GM19455 (cell line): ENCODE measurements around the gene PRR18.

Experiments
- ATAC-seq: cut with Tn5 transposase; IDR thresholded peaks from one replicate; pipeline ENCODE4 v1.9.1; 2021; ENCODE audit not compliant: unreplicated experiment

PRR18 gene

GRCh38 chr6:166306378-166307081 lies 1.7 kb downstream of the PRR18 start:
- ATAC-seq: no peak

DNA sequence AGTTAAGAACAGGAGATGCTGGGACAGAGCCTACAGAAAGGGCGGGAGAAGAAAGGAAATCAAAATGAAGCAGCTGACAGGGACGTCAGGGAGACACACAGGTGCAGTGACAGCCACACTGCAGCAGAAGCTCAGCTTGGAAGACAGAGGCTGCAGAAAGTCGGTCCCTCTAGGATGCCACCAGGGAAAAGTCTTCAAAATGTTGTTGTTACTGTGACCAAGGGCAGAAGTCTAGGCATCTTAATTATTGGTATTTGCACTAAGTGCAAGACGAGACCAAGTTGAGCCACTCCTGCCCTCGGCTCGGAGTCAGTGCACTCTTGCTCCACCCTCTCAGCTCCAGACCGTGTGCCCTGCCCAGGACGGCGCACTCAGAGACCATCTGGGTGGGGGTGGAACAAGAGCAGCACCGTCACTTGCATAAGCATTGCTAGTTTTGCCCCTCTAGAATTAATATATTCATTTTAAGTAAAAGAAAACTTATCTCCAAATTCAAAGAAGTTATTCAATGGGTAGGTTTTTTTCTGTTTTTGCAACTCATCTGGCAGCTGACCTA lies 2.6 kb downstream of the PRR18 start:
- ATAC-seq: no peak

DNA sequence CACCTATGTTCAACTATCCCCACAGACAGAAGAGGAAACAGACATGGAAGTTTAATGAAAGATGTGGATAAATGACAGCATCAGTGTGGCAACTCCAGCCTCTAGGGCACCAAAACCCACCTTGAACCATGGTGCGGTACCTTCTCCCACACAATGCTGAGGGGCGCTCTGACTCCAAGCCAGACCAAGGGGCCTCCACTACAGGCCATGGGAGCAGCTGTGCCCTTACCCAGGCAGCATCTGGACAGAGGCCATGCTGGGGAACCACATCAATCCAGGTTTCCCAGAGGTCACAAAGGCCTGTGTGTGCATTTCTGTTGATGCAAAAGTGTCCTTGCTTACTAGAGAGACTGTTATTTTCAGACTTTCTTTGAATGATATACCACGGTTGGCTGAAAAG lies 4.1 kb downstream of the PRR18 start:
- no peak for ATAC-seq

DNA sequence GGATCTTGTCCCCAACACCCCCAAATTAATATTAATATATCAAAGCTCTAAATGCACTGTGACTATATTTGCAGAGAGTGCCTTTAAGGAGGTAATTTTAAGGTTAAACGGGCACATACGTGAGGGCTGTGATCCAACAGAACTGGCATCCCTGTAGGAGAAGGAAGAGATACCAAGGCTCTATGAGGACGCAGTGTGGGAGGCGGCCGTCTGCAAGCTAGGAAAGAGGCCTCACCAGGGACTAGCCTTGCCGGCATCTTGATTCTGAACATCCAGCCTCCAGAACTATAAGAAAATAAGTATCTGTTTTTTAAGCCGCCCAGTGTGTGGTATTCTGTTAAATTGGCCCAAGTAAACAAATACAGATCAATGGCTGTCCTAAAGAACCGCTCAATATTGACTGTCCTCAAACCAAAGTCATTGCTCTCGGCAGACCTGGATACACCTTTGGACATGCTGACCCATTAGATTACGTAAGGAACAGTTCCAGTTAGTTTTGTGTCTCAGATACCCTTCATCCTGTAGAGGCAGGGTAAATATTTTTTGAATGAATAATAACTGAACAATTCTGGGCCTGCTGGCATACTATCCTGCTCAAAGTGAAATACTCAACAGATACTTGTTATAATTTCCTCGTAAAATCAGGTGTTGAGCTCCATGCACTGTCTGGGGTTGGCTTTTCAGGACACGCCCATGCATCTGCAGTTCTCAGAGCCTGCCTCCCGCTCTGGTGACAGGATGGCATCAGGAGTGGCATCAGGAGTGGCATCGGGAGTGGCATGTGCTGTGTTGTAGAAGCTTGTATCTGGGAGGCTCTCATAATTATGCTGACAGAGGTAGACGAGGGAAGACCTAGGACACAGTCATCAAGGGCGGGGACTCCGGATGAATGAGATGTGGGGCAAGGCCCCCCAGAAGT lies 6.3 kb downstream of the PRR18 start:
- no peak for ATAC-seq

- ATAC-seq: no peak
Observed at GRCh38 chr6:166300357-166300987, 7.7 kb downstream of the PRR18 start.

- ATAC-seq: no peak
Observed at GRCh38 chr6:166297606-166298005, 10.6 kb downstream of the PRR18 start.

DNA sequence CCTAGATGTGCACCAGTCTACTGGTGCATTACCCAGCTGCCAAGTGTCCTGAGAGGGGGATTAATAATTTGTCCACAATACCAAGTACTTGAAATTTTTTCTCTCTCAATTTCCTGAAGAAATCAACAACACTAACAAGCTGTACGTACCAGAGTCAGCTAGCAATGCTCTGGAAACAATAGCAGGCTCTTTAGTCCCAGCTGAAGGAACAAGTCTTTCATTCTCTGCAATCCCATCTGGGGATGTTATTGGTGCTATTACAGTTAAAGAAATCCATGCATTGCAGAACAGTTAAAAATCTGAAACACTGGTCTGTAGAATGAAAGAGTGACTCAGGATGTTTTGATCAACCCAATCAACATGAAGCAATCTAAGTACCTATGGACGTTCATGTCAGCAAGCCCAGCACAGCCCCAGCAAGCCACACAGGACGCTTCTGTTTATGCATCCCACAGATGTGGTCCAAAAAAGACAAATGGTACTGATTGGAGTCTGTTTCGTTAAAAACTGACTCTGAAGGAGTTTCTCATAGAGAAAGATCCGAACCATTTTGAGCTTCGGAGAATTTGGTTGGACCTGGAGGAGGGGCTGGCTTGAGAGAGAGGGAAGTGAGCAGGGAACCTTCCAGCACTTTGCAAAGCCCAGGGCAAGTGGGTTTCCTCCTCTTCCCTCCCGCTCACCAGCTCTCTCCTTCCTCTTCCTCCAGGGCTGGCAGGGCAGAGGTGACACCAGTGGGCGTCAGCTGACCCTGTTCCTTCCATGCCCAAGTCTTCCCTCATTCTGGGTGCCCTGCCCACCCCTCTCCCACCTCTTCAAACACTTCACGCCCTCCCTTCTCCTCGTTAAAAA lies 11.9 kb downstream of the PRR18 start:
- no peak for ATAC-seq

DNA sequence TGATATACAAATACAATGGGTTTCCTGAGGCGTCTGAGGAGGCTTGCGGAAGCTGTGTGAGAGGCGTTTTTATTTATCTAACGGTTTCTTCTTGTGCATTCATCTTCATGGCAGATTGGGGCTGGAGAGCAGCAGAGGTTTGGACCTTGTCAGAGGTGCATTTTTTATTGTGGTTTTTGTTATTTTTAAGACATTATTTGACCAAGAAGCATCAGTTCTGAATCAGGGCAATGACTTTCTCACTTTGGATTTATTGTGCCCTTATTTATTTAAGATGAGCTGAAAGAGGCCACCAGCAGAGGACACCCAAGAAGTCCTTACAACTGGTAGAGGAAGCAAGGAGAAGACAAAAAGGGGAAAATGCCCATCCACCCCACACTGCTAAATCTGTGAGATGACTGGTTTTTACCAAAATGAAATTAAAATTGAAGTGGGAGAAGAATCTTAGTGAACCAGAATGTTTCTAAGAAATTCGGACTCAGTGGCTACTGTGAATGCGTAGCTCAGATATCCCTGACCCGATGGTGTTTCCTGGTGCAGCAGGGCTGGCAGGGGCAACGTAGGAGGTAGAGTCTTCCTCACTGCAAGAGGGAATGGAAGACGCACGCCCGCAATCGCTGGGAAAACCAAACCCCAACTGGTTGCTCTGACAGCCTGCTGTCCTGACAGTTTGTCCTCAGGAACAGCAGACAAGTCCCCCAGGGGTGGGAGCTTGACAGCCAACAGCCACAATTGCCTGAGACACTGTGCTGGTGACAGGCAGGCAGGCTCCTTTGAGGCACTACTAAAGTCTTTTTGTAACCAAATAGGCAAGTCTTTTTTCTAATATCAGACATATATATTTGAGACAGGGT lies 14.2 kb downstream of the PRR18 start:
- no peak for ATAC-seq

- no peak for ATAC-seq
Observed at GRCh38 chr6:166289207-166290060, 18.8 kb downstream of the PRR18 start.

DNA sequence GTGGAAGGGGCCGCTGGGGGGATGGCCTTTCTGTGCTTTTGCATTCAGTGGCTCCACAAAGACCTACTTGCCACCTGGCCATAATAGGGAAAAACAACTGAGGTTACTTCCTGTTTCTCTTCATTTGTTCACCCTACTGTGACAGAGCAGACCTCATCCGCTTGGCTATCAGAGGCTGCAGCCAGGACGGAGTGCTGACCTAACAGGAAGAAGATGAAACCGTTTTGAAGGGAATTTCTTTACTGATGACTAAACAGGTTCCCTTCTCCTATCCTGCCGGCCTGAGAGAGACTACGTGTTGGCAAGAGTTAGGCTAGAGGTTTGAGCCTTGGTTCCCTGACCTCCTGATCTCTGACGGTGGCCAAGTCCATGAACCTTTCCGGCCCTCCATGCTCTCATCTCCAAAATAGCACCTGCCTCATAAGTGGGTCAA lies 21.3 kb downstream of the PRR18 start:
- ATAC-seq: peak; percentile 98

DNA sequence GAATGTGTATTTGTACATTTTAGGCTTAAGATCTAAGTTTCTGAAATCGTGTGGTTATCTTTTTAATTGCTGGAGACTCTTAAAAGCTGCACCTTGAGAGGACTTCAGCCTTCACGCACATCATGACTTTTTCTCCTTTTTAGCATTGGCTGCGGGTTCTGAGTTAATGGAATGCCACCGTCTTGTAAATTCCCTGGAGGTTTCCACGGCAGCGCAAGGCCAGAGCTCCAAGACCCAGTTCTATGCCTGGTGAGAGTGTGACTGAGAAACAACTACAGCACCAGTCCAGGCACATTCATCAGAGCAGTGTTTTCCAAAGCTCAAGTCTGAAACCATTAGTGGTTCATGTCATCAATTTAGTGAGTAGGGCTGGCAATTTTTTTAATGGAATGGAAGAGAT lies 23.0 kb downstream of the PRR18 start:
- no peak for ATAC-seq

DNA sequence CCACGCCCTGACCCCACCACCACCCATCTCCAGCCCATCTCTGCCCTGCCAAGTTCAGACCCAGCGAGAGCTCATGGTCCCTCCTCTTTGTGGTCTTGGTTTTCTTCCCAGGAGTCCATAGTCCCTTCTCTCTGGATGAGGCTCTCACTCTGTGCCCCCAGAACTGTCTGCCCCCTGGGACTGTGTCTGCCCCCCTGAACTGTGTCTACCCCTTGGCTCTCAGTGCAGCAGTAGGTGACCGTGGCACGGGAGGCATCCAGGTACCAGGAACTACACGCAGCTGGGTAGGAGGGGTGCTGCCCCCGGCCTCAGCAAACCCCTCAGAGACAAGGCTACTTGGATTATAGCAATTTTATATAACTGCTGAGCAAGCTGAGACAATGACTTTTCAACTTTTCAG lies 23.6 kb downstream of the PRR18 start:
- ATAC-seq: no peak

DNA sequence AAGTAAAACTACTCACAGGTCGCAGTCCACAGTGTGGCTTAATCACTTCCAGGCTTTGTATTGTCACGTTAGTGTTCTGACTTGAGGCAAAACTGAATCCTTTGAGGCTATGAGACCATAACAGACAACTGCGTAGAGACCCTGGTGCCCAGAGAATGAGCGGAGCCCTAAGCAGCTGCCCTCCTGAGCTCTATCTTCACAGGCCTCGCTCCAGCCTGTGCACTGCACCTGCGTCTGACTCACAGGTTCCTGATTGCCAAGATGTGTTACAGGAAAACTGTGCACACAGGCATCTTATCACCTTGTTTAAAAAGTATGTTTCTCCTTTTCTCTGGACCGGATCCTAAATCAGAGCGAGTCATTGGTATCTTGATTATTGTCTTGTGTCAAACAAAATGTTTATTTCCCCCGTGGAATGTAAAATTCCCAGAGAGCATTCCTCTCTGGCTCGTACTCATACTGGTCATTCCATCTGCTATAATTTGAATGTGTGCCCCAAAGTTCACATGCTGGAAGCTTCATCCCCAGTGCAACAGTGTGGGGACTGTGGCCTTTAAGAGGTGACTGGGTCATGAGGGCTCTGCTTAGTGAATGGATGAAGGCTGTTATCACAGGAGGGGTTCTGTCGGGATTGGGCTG lies 25.7 kb downstream of the PRR18 start:
- ATAC-seq: no peak

GRCh38 chr6:166281104-166281503 lies 27.1 kb downstream of the PRR18 start:
- peak; percentile 48 for ATAC-seq

DNA sequence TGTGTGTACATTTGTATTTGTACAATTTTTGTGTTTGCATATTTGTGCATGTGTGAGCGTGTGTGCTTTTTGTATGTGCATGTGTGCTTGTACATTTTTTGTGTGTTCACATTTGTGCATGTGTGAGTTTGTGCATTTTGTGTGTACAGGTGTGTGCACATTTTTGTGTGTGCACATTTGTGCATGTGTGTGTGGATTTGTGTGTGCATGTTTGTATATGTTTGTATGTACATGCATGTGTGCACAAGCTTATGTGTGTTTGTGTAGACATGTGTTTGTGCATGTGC lies 28.9 kb downstream of the PRR18 start:
- no peak for ATAC-seq

- ATAC-seq: no peak
Observed at GRCh38 chr6:166278579-166279392, 29.4 kb downstream of the PRR18 start.

- no peak for ATAC-seq
Observed at GRCh38 chr6:166277892-166278578, 30.2 kb downstream of the PRR18 start.
